ENCODE results near the gene TRIP6.
"Not testable (repeated sequence)": the region's sequence is repeated elsewhere in the genome, so short reads cannot be mapped to it uniquely, and the experiment has no call there.

DNA sequence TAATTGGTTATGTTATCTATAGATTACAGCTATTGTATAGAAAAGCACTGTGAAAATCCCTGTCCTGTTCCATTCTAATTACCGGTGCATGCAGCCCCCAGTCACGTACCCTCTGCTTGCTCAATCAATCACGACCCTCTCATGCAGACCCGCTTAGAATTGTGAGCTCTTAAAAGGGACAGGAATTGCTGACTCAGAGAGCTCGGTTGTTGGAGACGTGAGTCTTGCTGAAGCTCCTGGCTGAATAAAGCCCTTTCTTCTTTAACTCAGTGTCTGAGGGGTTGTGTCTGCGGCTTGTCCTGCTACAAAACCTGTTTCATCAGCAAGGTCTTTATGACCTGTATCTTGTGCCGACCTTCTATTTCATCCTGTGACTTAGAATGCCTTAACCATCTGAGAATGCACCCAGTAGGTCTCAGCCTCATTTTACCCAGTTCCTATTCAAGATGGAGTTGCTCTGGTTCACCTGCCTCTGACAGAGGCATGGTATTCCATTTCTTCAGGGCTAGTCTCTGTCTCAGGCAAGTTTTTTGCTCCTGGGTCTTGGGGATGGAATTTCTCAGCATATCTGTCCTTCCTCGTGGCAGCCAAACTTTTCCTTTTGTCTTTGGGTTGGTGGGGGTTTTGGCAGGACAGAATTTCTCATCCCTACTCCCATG lies 52.7 kb downstream of the TRIP6 start:
- not testable (repeated sequence) for TF ChIP-seq RORB (CRISPR knock-in tag; IDR thresholded peaks at IDR 0.05); CREM (CRISPR knock-in tag; IDR thresholded peaks at IDR 0.05); ZNF263 (CRISPR knock-in tag; IDR thresholded peaks at IDR 0.05; ENCODE audit: low read depth); GRHL2 (CRISPR knock-in tag; IDR thresholded peaks at IDR 0.05; ENCODE audit: insufficient replicate concordance, severe bottlenecking); SP1 (CRISPR knock-in tag; conservative IDR thresholded peaks at IDR 0.05); GABPB1 (CRISPR knock-in tag; IDR thresholded peaks at IDR 0.05)
- TF ChIP-seq, protein P1, sequence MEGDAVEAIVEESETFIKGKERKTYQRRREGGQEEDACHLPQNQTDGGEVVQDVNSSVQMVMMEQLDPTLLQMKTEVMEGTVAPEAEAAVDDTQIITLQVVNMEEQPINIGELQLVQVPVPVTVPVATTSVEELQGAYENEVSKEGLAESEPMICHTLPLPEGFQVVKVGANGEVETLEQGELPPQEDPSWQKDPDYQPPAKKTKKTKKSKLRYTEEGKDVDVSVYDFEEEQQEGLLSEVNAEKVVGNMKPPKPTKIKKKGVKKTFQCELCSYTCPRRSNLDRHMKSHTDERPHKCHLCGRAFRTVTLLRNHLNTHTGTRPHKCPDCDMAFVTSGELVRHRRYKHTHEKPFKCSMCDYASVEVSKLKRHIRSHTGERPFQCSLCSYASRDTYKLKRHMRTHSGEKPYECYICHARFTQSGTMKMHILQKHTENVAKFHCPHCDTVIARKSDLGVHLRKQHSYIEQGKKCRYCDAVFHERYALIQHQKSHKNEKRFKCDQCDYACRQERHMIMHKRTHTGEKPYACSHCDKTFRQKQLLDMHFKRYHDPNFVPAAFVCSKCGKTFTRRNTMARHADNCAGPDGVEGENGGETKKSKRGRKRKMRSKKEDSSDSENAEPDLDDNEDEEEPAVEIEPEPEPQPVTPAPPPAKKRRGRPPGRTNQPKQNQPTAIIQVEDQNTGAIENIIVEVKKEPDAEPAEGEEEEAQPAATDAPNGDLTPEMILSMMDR (IDR thresholded peaks at IDR 0.05) = not testable (repeated sequence)
- TF ChIP-seq, protein P2, sequence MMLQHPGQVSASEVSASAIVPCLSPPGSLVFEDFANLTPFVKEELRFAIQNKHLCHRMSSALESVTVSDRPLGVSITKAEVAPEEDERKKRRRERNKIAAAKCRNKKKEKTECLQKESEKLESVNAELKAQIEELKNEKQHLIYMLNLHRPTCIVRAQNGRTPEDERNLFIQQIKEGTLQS (CRISPR knock-in tag; conservative IDR thresholded peaks at IDR 0.05) = not testable (repeated sequence)
- TF ChIP-seq, protein P3, sequence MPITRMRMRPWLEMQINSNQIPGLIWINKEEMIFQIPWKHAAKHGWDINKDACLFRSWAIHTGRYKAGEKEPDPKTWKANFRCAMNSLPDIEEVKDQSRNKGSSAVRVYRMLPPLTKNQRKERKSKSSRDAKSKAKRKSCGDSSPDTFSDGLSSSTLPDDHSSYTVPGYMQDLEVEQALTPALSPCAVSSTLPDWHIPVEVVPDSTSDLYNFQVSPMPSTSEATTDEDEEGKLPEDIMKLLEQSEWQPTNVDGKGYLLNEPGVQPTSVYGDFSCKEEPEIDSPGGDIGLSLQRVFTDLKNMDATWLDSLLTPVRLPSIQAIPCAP (CRISPR knock-in tag; IDR thresholded peaks at IDR 0.05) = not testable (repeated sequence)
- TF ChIP-seq, protein P4, sequence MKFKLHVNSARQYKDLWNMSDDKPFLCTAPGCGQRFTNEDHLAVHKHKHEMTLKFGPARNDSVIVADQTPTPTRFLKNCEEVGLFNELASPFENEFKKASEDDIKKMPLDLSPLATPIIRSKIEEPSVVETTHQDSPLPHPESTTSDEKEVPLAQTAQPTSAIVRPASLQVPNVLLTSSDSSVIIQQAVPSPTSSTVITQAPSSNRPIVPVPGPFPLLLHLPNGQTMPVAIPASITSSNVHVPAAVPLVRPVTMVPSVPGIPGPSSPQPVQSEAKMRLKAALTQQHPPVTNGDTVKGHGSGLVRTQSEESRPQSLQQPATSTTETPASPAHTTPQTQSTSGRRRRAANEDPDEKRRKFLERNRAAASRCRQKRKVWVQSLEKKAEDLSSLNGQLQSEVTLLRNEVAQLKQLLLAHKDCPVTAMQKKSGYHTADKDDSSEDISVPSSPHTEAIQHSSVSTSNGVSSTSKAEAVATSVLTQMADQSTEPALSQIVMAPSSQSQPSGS (CRISPR knock-in tag; IDR thresholded peaks at IDR 0.05; ENCODE audit: borderline replicate concordance, low read depth) = not testable (repeated sequence)
